Sigmoid colon (tissue), 4 donors: ENCODE data around the gene AGR3.

Source experiments
- CTCF ChIP-seq, 4 experiments: fragments of 450-650 bp in 3 of 4; fragments of 200-600 bp in 1 of 4; IDR thresholded peaks; one replicate each; pipeline ENCODE4 v1.5.1; 2016 to 2019; ENCODE audit warnings: antibody characterized with exemption in 4 of 4, mild to moderate bottlenecking in 3 of 4, moderate library complexity in 2 of 4
- EP300 ChIP-seq, 4 donors: sonication (generic); formaldehyde crosslinking; IDR thresholded peaks; one replicate each; pipeline ENCODE4 v1.6.1; 2017; ENCODE audit warnings: antibody characterized with exemption in 4 of 4
- POLR2AphosphoS5 ChIP-seq, 4 donors: sonication (generic); formaldehyde crosslinking; IDR thresholded peaks; one replicate each; pipeline ENCODE4 v1.6.1; 2017; ENCODE audit warnings: antibody characterized with exemption in 4 of 4

- TF ChIP-seq POLR2AphosphoS5 (IDR thresholded peaks at IDR 0.05) (no peak), EP300 (IDR thresholded peaks at IDR 0.05) (no peak), CTCF (IDR thresholded peaks at IDR 0.05) (no peak)
Observed at GRCh38 chr7:16839646-16840045, 42.1 kb downstream of the AGR3 start.
